Measurements from ENCODE around the gene ERGIC2. TPM values are rescaled to one million over a fixed set of nuclear protein-coding genes. Genes with fewer than 3 reads are reported as not detected.
A peak's percentile ranks its signal among the peaks of the same experiment; 100 is the strongest.

ERGIC2 gene, protein sequence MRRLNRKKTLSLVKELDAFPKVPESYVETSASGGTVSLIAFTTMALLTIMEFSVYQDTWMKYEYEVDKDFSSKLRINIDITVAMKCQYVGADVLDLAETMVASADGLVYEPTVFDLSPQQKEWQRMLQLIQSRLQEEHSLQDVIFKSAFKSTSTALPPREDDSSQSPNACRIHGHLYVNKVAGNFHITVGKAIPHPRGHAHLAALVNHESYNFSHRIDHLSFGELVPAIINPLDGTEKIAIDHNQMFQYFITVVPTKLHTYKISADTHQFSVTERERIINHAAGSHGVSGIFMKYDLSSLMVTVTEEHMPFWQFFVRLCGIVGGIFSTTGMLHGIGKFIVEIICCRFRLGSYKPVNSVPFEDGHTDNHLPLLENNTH
- total RNA-seq: 10 to 100 TPM; 36.0 to 85.7 (median 78.6) TPM
- 10 to 100 TPM; 55.9 to 84.3 TPM for polyA plus RNA-seq
- total RNA-seq: 38.5 reads per million, percentile 65 among the genes with 10 or more reads in this experiment

DNA sequence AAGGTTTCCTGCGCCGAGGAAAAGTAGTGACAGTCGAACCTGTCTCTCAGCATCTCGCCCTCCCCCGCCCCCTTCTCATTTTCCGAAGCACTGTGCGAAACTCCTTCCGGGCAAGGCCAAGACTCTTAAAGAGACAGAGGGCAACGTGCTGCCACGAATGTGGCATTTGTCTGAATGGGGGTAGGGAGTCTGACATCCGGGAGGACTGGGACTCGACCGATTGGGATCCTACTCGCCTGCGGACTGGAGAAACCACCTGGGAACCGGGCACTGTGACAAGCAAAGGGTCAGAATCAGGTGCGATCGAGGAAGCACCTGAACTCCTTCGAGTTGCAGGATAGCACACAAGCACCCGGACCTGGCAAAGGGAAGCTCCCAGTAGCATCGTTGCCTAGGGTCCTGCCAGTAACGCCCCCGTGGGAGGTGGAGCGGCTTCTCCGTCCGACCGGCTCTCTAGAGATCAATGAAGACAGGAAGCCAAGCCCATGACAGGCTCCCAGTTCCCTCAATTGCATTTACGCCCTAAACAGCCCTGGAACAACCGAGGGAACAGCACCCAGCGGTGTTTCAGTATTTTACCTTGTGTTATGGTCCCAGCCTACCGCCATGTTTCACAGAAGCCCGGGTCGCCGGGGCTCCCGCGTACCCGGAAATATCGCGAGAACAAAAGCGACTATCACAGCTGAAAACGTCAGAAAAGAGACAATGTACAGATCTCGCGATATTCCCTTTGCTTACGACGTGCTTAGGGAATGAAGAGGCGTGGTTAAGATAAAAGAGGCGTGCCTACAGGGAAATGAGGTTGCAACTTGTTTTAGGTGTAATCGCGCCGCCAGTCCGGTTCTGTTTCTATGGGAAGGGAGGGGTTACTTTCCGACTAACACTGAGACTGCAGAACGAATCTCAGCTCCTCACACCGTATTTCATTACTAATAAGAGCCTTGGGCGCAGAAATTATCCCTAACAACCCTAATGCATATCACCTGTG, at the start of gene ERGIC2:
TSS of gene ERGIC2 (minus strand) at position 637 of the 988 bp plus-strand sequence. CDS start 9,539 bp downstream, outside the sequence.
- ChIA-PET POLR2A (interaction anchor here (0.6 to 2.2 kb wide), 13 partner anchors 9 to 1374 kb away, joined by 3 to 15 read pairs (median 3); partner anchors contain the start of genes CAPRIN2 and CCDC91), CTCF (interaction anchor here (0.8 to 1.0 kb wide), 2 partner anchors 42 to 63 kb away, joined by 3 read pairs; no protein-coding TSS in a partner anchor)
- peaks cover 0 to 2% (median 0%) of the 10 kb centered on the region in 11 donors for H3K9me3 Mint-ChIP-seq
- Histone ChIP-seq H3K4me1 (ENCODE audit: control insufficient read depth in 2 of 2, insufficient read depth in 2 of 2, low read length in 2 of 2) (peaks cover 9 to 12% of the 10 kb centered on the region in 2 donors), H3K4me3 (ENCODE audit: low read length) (peak within 1 kb of the TSS; percentile 98), H3K36me3 (ENCODE audit: control insufficient read depth in 2 of 3, insufficient read depth in 3 of 3, low read length in 3 of 3) (peaks cover 0 to 5% (median 0%) of the 10 kb centered on the region in 3 experiments), H3K27me3 (ENCODE audit: control insufficient read depth in 2 of 2, insufficient read depth in 2 of 2, low read length in 2 of 2) (no peaks in the 10 kb centered on the region), H3K27ac (ENCODE audit: low read depth, low read length) (peak within 1 kb of the TSS; percentile 91), H3K9me3 (ENCODE audit: control insufficient read depth in 2 of 3, low read length in 3 of 3) (no peaks in the 10 kb centered on the region)
- H3K27me3 Mint-ChIP-seq: no peaks in the 10 kb centered on the region
- ATAC-seq: peak; percentile 97
- intact Hi-C loops (cut with micrococcal nuclease): loop anchor here (1.0 to 5.0 kb wide), 14 partner anchors 9 to 1945 kb away; partner anchors contain the start of genes IPO8 (in 2 of the 2), CAPRIN2 (in 1 of the 2), CCDC91 (in 1 of the 2) and FAR2 (in 1 of the 2)
- H3K4me3 Mint-ChIP-seq: peak within 1 kb of the TSS; percentile 88 to 97 (median 94)
- peak within 1 kb of the TSS; percentile 92 to 98 (median 96) for H3K27ac Mint-ChIP-seq
- DNase-seq: peak; percentile 63 to 97 (median 95)
- peaks cover 20 to 63% (median 46%) of the 10 kb centered on the region in 7 donors for H3K4me1 Mint-ChIP-seq
- H3K36me3 Mint-ChIP-seq: peaks cover 0 to 14% (median 5%) of the 10 kb centered on the region in 5 donors

- Mint-ChIP-seq H3K9me3 (peaks cover 0 to 2% (median 0%) of the 10 kb centered on the region in 11 donors), H3K4me3 (no peak overlapping the region), H3K27me3 (peaks cover 0 to 17% (median 10%) of the 10 kb centered on the region in 5 donors), H3K27ac (no peak overlapping the region), H3K4me1 (peaks cover 0 to 5% (median 0%) of the 10 kb centered on the region in 7 donors), H3K36me3 (no peaks in the 10 kb centered on the region)
- ChIA-PET CTCF (no interaction called here), POLR2A (no interaction called here)
- Histone ChIP-seq H3K36me3 (ENCODE audit: control insufficient read depth in 2 of 3, insufficient read depth in 3 of 3, low read length in 3 of 3) (no peaks in the 10 kb centered on the region), H3K9me3 (ENCODE audit: control insufficient read depth in 2 of 3, low read length in 3 of 3) (no peaks in the 10 kb centered on the region), H3K27ac (ENCODE audit: low read depth, low read length) (no peak overlapping the region), H3K4me1 (ENCODE audit: control insufficient read depth in 2 of 2, insufficient read depth in 2 of 2, low read length in 2 of 2) (no peaks in the 10 kb centered on the region), H3K4me3 (ENCODE audit: low read length) (no peak overlapping the region), H3K27me3 (ENCODE audit: control insufficient read depth in 2 of 2, insufficient read depth in 2 of 2, low read length in 2 of 2) (no peaks in the 10 kb centered on the region)
- intact Hi-C loops (cut with micrococcal nuclease): no loop called here
- ATAC-seq (no peak), DNase-seq (no peak)
Observed at GRCh38 chr12:29430716-29431044, 49.7 kb upstream of the ERGIC2 start.

DNA sequence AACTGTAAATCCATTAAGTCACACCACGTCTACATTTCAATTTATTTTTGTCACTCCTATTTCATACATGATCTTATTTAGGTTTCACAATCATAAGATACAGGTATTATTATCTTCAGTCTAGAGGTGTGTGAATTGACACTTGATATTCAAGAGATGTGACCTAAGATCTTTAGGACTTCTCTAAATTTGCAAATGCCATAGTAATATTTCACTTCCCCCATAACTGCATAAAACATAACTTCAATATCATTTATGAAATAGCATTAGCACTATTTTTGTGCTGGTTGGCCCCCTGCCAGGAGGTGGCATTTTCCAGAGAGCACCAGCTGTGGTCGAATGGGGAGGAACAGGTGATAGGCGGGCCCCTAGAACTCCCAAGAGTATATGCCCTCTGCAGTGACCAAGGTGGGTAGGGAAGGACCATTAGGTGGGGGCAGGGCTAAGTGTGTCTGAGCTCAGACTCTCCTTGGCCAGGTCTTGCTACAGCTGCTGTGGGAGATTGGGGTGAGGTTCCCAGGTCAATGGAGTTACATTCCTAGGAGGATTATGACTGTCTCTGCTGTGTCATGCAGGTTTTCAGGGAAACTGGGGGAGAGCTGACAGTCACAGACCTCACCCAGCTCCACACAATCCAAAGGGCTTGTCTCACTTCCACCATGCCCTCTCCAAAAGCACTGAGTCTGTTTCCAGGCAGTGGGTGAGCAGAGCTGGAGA, 49.2 kb upstream of the ERGIC2 start:
- CTCF ChIA-PET: no interaction called here
- DNase-seq (no peak), ATAC-seq (no peak)
- Histone ChIP-seq H3K27me3 (ENCODE audit: control insufficient read depth in 2 of 2, insufficient read depth in 2 of 2, low read length in 2 of 2) (no peaks in the 10 kb centered on the region), H3K4me1 (ENCODE audit: control insufficient read depth in 2 of 2, insufficient read depth in 2 of 2, low read length in 2 of 2) (no peaks in the 10 kb centered on the region), H3K27ac (ENCODE audit: low read depth, low read length) (no peak overlapping the region), H3K36me3 (ENCODE audit: control insufficient read depth in 2 of 3, insufficient read depth in 3 of 3, low read length in 3 of 3) (no peaks in the 10 kb centered on the region), H3K4me3 (ENCODE audit: low read length) (no peak overlapping the region), H3K9me3 (ENCODE audit: control insufficient read depth in 2 of 3, low read length in 3 of 3) (no peaks in the 10 kb centered on the region)
- POLR2A ChIA-PET: no interaction called here
- H3K27me3 Mint-ChIP-seq: peaks cover 0 to 17% (median 10%) of the 10 kb centered on the region in 5 donors
- H3K4me1 Mint-ChIP-seq: peaks cover 0 to 5% (median 0%) of the 10 kb centered on the region in 7 donors
- no peak overlapping the region for H3K4me3 Mint-ChIP-seq
- no peaks in the 10 kb centered on the region for H3K36me3 Mint-ChIP-seq
- H3K27ac Mint-ChIP-seq: no peak overlapping the region
- intact Hi-C loops (cut with micrococcal nuclease): loop anchor here in 1 of 2 donors (2.0 to 5.0 kb wide), 3 partner anchors 61 to 343 kb away; no protein-coding TSS in a partner anchor
- H3K9me3 Mint-ChIP-seq: peaks cover 0 to 2% (median 0%) of the 10 kb centered on the region in 11 donors

- H3K27ac Mint-ChIP-seq: no peak overlapping the region
- Histone ChIP-seq H3K4me1 (ENCODE audit: control insufficient read depth in 2 of 2, insufficient read depth in 2 of 2, low read length in 2 of 2) (no peaks in the 10 kb centered on the region), H3K9me3 (ENCODE audit: control insufficient read depth in 2 of 3, low read length in 3 of 3) (no peaks in the 10 kb centered on the region), H3K4me3 (ENCODE audit: low read length) (no peak overlapping the region), H3K36me3 (ENCODE audit: control insufficient read depth in 2 of 3, insufficient read depth in 3 of 3, low read length in 3 of 3) (no peaks in the 10 kb centered on the region), H3K27ac (ENCODE audit: low read depth, low read length) (no peak overlapping the region), H3K27me3 (ENCODE audit: control insufficient read depth in 2 of 2, insufficient read depth in 2 of 2, low read length in 2 of 2) (no peaks in the 10 kb centered on the region)
- no peaks in the 10 kb centered on the region for H3K36me3 Mint-ChIP-seq
- DNase-seq (no peak), ATAC-seq (peak; percentile 84)
- intact Hi-C loops (cut with micrococcal nuclease): loop anchor here in 1 of 2 donors (1.0 to 5.0 kb wide), 6 partner anchors 47 to 355 kb away; partner anchors contain the start of gene ERGIC2
- H3K4me3 Mint-ChIP-seq: no peak overlapping the region
- ChIA-PET POLR2A (no interaction called here), CTCF (interaction anchor here (0.6 to 1.1 kb wide), 2 partner anchors 53 to 338 kb away, joined by 3 read pairs; no protein-coding TSS in a partner anchor)
- H3K9me3 Mint-ChIP-seq: peaks cover 0 to 2% (median under 1%) of the 10 kb centered on the region in 11 donors
- peaks cover 0 to 5% (median 0%) of the 10 kb centered on the region in 7 donors for H3K4me1 Mint-ChIP-seq
- H3K27me3 Mint-ChIP-seq: peaks cover 0 to 16% (median 10%) of the 10 kb centered on the region in 5 donors
Observed at GRCh38 chr12:29428633-29429032, 47.7 kb upstream of the ERGIC2 start.

- peaks cover 3 to 20% (median 10%) of the 10 kb centered on the region in 5 donors for H3K27me3 Mint-ChIP-seq
- H3K36me3 Mint-ChIP-seq: no peaks in the 10 kb centered on the region
- no peak overlapping the region for H3K4me3 Mint-ChIP-seq
- intact Hi-C loops (cut with micrococcal nuclease): loop anchor here in 1 of 2 donors (1.0 to 5.0 kb wide), 6 partner anchors 47 to 355 kb away; partner anchors contain the start of gene ERGIC2
- Histone ChIP-seq H3K36me3 (ENCODE audit: control insufficient read depth in 2 of 3, insufficient read depth in 3 of 3, low read length in 3 of 3) (no peaks in the 10 kb centered on the region), H3K27ac (ENCODE audit: low read depth, low read length) (no peak overlapping the region), H3K27me3 (ENCODE audit: control insufficient read depth in 2 of 2, insufficient read depth in 2 of 2, low read length in 2 of 2) (no peaks in the 10 kb centered on the region), H3K4me3 (ENCODE audit: low read length) (no peak overlapping the region), H3K4me1 (ENCODE audit: control insufficient read depth in 2 of 2, insufficient read depth in 2 of 2, low read length in 2 of 2) (no peaks in the 10 kb centered on the region), H3K9me3 (ENCODE audit: control insufficient read depth in 2 of 3, low read length in 3 of 3) (no peaks in the 10 kb centered on the region)
- DNase-seq (peak in 4 of 9 donors; percentile 6 to 28 (median 22)), ATAC-seq (peak; percentile 76)
- ChIA-PET CTCF (interaction anchor here (0.8 to 1.4 kb wide), 5 partner anchors 8 to 119 kb away, joined by 3 to 4 read pairs (median 3); no protein-coding TSS in a partner anchor), POLR2A (interaction anchor here (0.9 kb wide), 1 partner anchor 46 kb away, joined by 3 read pairs; no protein-coding TSS in a partner anchor)
- H3K4me1 Mint-ChIP-seq: peaks cover 0 to 5% (median 0%) of the 10 kb centered on the region in 7 donors
- H3K27ac Mint-ChIP-seq: no peak overlapping the region
- H3K9me3 Mint-ChIP-seq: peaks cover 0 to 8% (median 2%) of the 10 kb centered on the region in 11 donors
Observed at GRCh38 chr12:29427964-29428363, 47.0 kb upstream of the ERGIC2 start.

All from naive thymus-derived CD4-positive, alpha-beta T cell (primary cell).